PFSK-1 (cell line): Measurements from ENCODE around the gene TANGO6.

ENCODE experiments used
- FOXP2 ChIP-seq: optimal IDR thresholded peaks from 2 replicates; pipeline ENCODE3; 2011; ENCODE audit warnings: borderline replicate concordance, control low read depth, inconsistent platforms; ENCODE audit not compliant: insufficient read depth; ENCODE audit errors: extremely low read length, extremely low read depth
- POLR2AphosphoS5 ChIP-seq: IDR thresholded peaks from 2 replicates; pipeline ENCODE4 v1.6.1; 2012; ENCODE audit warnings: low read depth, mild to moderate bottlenecking, control low read depth, low read length, moderate library complexity
- SIN3A ChIP-seq: IDR thresholded peaks from 2 replicates; pipeline ENCODE4 v1.6.1; 2012; ENCODE audit warnings: mild to moderate bottlenecking, low read length, moderate library complexity, borderline replicate concordance; ENCODE audit not compliant: insufficient read depth
- TAF1 ChIP-seq: IDR thresholded peaks from 2 replicates; pipeline ENCODE4 v1.6.1; 2012; ENCODE audit warnings: low read length, control low read depth, borderline replicate concordance; ENCODE audit not compliant: insufficient read depth
- TF ChIP-seq, protein P1 (sequence below), 2 experiments: IDR thresholded peaks; 2 replicates each; pipeline versions ENCODE4 v1.6.1 to v1.8.0; 2011 to 2012; ENCODE audit warnings: low read depth in 2 of 2, low read length in 2 of 2, control low read depth in 1 of 2, inconsistent platforms in 1 of 2, mild to moderate bottlenecking in 1 of 2, moderate library complexity in 1 of 2; ENCODE audit not compliant: insufficient read depth in 1 of 2

GRCh38 chr16:68980695-68981315 lies 137.5 kb downstream of the TANGO6 start:
- TF ChIP-seq SIN3A (no peak), TAF1 (no peak), POLR2AphosphoS5 (no peak), FOXP2 (no peak)
- TF ChIP-seq, protein P1, sequence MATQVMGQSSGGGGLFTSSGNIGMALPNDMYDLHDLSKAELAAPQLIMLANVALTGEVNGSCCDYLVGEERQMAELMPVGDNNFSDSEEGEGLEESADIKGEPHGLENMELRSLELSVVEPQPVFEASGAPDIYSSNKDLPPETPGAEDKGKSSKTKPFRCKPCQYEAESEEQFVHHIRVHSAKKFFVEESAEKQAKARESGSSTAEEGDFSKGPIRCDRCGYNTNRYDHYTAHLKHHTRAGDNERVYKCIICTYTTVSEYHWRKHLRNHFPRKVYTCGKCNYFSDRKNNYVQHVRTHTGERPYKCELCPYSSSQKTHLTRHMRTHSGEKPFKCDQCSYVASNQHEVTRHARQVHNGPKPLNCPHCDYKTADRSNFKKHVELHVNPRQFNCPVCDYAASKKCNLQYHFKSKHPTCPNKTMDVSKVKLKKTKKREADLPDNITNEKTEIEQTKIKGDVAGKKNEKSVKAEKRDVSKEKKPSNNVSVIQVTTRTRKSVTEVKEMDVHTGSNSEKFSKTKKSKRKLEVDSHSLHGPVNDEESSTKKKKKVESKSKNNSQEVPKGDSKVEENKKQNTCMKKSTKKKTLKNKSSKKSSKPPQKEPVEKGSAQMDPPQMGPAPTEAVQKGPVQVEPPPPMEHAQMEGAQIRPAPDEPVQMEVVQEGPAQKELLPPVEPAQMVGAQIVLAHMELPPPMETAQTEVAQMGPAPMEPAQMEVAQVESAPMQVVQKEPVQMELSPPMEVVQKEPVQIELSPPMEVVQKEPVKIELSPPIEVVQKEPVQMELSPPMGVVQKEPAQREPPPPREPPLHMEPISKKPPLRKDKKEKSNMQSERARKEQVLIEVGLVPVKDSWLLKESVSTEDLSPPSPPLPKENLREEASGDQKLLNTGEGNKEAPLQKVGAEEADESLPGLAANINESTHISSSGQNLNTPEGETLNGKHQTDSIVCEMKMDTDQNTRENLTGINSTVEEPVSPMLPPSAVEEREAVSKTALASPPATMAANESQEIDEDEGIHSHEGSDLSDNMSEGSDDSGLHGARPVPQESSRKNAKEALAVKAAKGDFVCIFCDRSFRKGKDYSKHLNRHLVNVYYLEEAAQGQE (IDR thresholded peaks at IDR 0.05; ENCODE audit: insufficient read depth in 1 of 2, low read depth in 2 of 2, low read length in 2 of 2), result no peak
